Osteoblast (primary cell): ENCODE results near the gene DDX24. TPM values are rescaled to one million over a fixed set of nuclear protein-coding genes. Genes with fewer than 3 reads are reported as not detected.
"Not testable (repeated sequence)": the region's sequence is repeated elsewhere in the genome, so short reads cannot be mapped to it uniquely, and the experiment has no call there.

Source experiments
- DNase-seq: peaks from one replicate; pipeline ENCODE4 v3.0.0; 2011; ENCODE audit warnings: low spot score, mixed read lengths; ENCODE audit not compliant: insufficient read length; ENCODE audit errors: missing footprints
- H2AFZ ChIP-seq: 2 replicates; pipeline ENCODE4 v1.6.0; 2011; ENCODE audit warnings: mild to moderate bottlenecking, low read length
- H3K27ac ChIP-seq: 2 replicates; pipeline ENCODE4 v1.5.1; 2011; ENCODE audit warnings: mild to moderate bottlenecking, low read depth, low read length, moderate library complexity
- H3K27me3 ChIP-seq: 2 replicates; pipeline ENCODE4 v1.6.0; 2012; ENCODE audit warnings: mild to moderate bottlenecking, control low read depth, inconsistent platforms, low read length, moderate library complexity; ENCODE audit not compliant: insufficient read depth
- H3K36me3 ChIP-seq: 2 replicates; pipeline ENCODE4 v1.5.1; 2011; ENCODE audit warnings: mild to moderate bottlenecking, low read length, control low read depth, moderate library complexity; ENCODE audit not compliant: insufficient read depth
- H3K4me1 ChIP-seq: 2 replicates; pipeline ENCODE4 v1.5.1; 2011; ENCODE audit warnings: mild to moderate bottlenecking, low read length, control low read depth, moderate library complexity; ENCODE audit not compliant: insufficient read depth
- H3K4me2 ChIP-seq: 2 replicates; pipeline ENCODE4 v1.6.0; 2011; ENCODE audit warnings: mild to moderate bottlenecking, low read length; ENCODE audit not compliant: insufficient read depth
- H3K4me3 ChIP-seq: fragments of 200-600 bp; sonication (generic); 3 replicates; pipeline ENCODE4 v1.5.1; 2012; ENCODE audit warnings: mild to moderate bottlenecking, low read length, inconsistent platforms; ENCODE audit not compliant: insufficient read depth
- H3K79me2 ChIP-seq: 2 replicates; pipeline ENCODE4 v1.6.0; 2012; ENCODE audit warnings: mild to moderate bottlenecking, low read length, control low read depth, inconsistent platforms; ENCODE audit not compliant: insufficient read depth
- H3K9me3 ChIP-seq: 2 replicates; pipeline ENCODE4 v1.5.1; 2011; ENCODE audit warnings: low read depth, low read length, control low read depth
- H4K20me1 ChIP-seq: 2 replicates; pipeline ENCODE4 v1.6.0; 2012; ENCODE audit warnings: mild to moderate bottlenecking, low read length, control low read depth; ENCODE audit not compliant: insufficient read depth
- total RNA-seq: library from RNA; depleted of rRNA; stranded (reverse); fragments of >200 nt; gene quantifications from 2 replicates; pipeline ENCODE4 v1.2.3, GENCODE V29; 2012
- TF ChIP-seq, protein P1 (sequence below): IDR thresholded peaks from 2 replicates; pipeline ENCODE4 v1.5.1; 2011; ENCODE audit warnings: mild to moderate bottlenecking, low read depth, low read length, moderate library complexity; ENCODE audit errors: extremely low read depth

Gene DDX24
- total RNA-seq, 1 donor, result 134 TPM

DNA sequence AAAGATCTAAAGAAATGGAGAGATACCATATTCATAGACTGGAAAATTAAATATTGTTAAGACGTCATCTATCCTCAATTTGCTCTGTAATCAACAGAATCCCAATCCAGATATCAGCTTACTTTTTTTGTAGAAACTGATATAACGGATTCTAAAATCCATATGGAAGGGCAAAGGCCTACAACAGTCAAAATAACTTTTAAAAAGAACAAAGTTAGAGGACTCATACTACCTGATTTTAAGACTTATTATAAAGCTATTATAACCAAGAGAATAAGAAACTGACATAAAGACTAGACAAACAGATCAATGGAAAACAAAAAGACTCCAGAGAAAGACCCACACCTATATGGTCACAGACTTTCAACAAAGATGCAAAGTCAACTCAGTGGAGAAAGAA is 6.0 kb downstream of the DDX24 start:
- no peak overlapping the region for H3K4me2 ChIP-seq

DNA sequence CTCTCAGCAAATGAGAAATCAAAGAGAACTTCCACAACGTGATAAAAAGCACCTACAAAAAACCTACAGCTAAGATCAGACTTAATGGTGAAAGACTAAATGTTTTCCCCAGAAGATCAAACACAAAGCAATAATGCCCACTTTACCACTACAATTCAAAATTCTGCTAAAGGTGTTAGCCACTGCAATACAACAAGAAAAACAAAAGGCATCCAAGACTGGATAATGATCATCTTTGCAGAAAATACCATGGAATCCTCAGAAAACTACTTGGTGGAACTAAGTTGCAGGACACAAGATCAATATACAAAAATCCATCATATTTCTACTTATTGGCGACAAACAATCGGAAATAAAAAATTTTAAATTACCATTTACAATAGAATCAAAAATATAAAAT is 6.5 kb downstream of the DDX24 start:
- Histone ChIP-seq H3K79me2 (peaks cover 97% of the 10 kb centered on the region), H3K4me3 (no peak overlapping the region), H3K9me3 (no peaks in the 10 kb centered on the region), H3K4me2 (no peak overlapping the region), H3K4me1 (peaks cover 23% of the 10 kb centered on the region), H3K36me3 (peaks cover 25% of the 10 kb centered on the region), H2AFZ (no peak overlapping the region), H3K27me3 (no peaks in the 10 kb centered on the region), H3K27ac (no peak overlapping the region), H4K20me1 (peaks cover 41% of the 10 kb centered on the region)
- TF ChIP-seq, protein P1, sequence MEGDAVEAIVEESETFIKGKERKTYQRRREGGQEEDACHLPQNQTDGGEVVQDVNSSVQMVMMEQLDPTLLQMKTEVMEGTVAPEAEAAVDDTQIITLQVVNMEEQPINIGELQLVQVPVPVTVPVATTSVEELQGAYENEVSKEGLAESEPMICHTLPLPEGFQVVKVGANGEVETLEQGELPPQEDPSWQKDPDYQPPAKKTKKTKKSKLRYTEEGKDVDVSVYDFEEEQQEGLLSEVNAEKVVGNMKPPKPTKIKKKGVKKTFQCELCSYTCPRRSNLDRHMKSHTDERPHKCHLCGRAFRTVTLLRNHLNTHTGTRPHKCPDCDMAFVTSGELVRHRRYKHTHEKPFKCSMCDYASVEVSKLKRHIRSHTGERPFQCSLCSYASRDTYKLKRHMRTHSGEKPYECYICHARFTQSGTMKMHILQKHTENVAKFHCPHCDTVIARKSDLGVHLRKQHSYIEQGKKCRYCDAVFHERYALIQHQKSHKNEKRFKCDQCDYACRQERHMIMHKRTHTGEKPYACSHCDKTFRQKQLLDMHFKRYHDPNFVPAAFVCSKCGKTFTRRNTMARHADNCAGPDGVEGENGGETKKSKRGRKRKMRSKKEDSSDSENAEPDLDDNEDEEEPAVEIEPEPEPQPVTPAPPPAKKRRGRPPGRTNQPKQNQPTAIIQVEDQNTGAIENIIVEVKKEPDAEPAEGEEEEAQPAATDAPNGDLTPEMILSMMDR, result no peak
- DNase-seq, result no peak

More for the DNA sequence above, 6.0 kb downstream of the DDX24 start:
- no peak overlapping the region for H3K27ac ChIP-seq
- H3K4me1 ChIP-seq, result peaks cover 27% of the 10 kb centered on the region
- H2AFZ ChIP-seq, result no peak overlapping the region
- H3K9me3 ChIP-seq, result no peaks in the 10 kb centered on the region
- no peak for DNase-seq
- TF ChIP-seq, protein P1, result no peak
- peaks cover 25% of the 10 kb centered on the region for H3K36me3 ChIP-seq
- H3K79me2 ChIP-seq, result peaks cover 97% of the 10 kb centered on the region
- H4K20me1 ChIP-seq, result peaks cover 38% of the 10 kb centered on the region
- no peak overlapping the region for H3K4me3 ChIP-seq
- no peaks in the 10 kb centered on the region for H3K27me3 ChIP-seq

DNA sequence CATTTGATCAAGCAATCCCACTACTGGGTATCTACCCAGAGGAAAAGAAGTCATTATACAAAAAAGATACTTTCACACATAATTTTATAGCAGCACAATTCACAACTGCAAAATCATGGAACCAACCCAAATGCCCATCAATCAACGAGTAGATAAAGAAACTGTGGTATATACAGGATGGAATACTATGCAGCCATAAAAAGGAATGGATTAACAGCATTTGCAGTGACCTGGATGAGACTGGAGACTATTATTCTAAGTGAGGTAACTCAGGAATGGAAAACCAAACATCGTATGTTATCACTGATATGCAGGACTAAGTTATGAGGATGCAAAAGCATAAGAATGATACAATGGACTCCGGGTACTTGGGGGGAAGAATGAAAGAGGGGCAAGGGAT is 8.9 kb downstream of the DDX24 start:
- not testable (repeated sequence) for H3K27ac ChIP-seq, H3K27me3 ChIP-seq, H3K36me3 ChIP-seq, H3K4me2 ChIP-seq, H3K4me1 ChIP-seq, H3K4me3 ChIP-seq, H2AFZ ChIP-seq, DNase-seq, H3K9me3 ChIP-seq
- H3K79me2 ChIP-seq, result peaks cover 97% of the 10 kb centered on the region
- H4K20me1 ChIP-seq, result peaks cover 35% of the 10 kb centered on the region

DNA sequence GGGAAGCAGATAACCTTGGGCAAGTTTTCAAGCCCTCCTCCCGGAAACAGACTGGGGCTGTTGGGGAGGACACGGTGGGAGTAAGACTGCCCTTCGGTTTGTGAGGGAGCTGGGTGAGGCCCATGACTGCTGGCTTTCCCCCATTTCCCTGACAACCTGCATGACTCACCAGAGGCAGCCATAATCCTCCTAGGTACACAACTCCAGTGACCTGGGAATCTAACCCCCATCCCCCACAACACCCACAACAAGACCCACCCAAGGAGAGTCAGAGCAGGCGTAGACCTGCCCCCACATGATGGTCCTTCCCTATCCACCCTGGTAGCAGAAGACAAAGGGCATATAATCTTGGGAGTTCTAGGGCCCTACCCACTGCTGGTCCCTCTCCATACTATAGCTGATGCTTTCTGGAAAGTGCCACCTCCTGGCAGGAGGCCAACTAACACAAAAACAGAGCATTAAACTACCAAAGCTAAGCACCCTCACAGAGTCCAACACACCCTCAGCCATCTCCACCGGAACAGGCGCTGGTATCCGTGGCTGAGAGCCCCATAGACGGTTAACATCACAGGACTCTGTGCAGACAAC is 14.8 kb downstream of the DDX24 start:
- DNase-seq, result no peak
- H4K20me1 ChIP-seq, result peaks cover 66% of the 10 kb centered on the region
- H3K27ac ChIP-seq, result no peak overlapping the region
- no peaks in the 10 kb centered on the region for H3K9me3 ChIP-seq
- H3K4me2 ChIP-seq, result no peak overlapping the region
- H3K4me3 ChIP-seq, result no peak overlapping the region
- TF ChIP-seq, protein P1, result no peak
- H2AFZ ChIP-seq, result no peak overlapping the region
- peaks cover 97% of the 10 kb centered on the region for H3K79me2 ChIP-seq
- peaks cover 13% of the 10 kb centered on the region for H3K36me3 ChIP-seq
- H3K4me1 ChIP-seq, result peaks cover 18% of the 10 kb centered on the region
- no peaks in the 10 kb centered on the region for H3K27me3 ChIP-seq
